ENCODE results near the gene RIC3.

DNA sequence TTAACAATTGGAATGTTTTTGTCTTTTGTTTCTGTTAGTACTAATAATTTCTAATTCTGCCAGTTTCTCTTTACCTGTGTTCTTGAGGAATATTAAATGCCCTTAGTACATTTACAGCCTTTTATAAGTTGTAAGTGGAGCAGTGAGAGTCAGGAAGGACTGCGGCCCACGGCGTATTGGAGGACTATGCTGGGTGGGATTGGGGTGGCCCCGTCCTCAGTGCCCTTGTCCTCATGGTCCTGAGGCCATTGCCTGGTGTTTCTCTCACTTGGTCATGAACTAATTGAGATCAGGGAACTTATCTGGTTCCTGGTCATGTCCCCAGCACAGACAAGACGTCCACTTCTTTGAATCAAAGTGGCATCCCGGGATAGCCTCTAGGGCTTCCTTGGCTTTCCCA, 84.5 kb downstream of the RIC3 start:
- TF ChIP-seq, protein P1, sequence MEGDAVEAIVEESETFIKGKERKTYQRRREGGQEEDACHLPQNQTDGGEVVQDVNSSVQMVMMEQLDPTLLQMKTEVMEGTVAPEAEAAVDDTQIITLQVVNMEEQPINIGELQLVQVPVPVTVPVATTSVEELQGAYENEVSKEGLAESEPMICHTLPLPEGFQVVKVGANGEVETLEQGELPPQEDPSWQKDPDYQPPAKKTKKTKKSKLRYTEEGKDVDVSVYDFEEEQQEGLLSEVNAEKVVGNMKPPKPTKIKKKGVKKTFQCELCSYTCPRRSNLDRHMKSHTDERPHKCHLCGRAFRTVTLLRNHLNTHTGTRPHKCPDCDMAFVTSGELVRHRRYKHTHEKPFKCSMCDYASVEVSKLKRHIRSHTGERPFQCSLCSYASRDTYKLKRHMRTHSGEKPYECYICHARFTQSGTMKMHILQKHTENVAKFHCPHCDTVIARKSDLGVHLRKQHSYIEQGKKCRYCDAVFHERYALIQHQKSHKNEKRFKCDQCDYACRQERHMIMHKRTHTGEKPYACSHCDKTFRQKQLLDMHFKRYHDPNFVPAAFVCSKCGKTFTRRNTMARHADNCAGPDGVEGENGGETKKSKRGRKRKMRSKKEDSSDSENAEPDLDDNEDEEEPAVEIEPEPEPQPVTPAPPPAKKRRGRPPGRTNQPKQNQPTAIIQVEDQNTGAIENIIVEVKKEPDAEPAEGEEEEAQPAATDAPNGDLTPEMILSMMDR (conservative IDR thresholded peaks at IDR 0.05 in 1 of 2, IDR thresholded peaks at IDR 0.05 in 1 of 2; ENCODE audit: low read depth in 1 of 2, low read length in 2 of 2): no peak
- TF ChIP-seq EZH2 (IDR thresholded peaks at IDR 0.05; ENCODE audit: low read length, missing control alignments): no peak
